GM19467 (cell line): Measurements from ENCODE around the gene CDK5RAP2.
A peak's percentile ranks its signal among the peaks of the same experiment; 100 is the strongest.

Experiments
- ATAC-seq: cut with Tn5 transposase; IDR thresholded peaks from one replicate; pipeline ENCODE4 v1.9.1; 2021; ENCODE audit warnings: mild to moderate bottlenecking, moderate library complexity; ENCODE audit not compliant: unreplicated experiment

Gene CDK5RAP2

GRCh38 chr9:120593250-120593954, 13.4 kb upstream of the CDK5RAP2 start:
- ATAC-seq: no peak

- ATAC-seq: no peak
Measured at GRCh38 chr9:120592210-120592609, 12.2 kb upstream of the CDK5RAP2 start.

DNA sequence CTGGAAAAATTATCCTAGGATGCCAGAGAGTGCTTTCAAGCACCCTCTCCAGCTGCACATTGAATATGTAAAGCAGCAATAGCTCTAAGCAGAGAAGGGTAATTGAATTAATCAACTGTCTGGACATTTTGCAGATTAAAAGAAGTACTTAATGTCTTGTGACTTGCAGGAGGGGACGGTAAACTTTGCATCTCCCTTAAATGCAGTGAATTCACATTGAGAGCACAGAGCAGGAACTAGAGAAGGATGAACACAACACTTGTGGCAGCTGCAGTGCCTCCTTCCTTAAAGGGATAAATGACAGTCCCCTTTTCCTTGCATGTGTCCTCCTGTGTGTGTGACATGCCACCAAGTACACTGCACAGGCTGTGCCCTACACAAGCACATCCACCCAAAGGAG, 7.4 kb upstream of the CDK5RAP2 start:
- no peak for ATAC-seq

DNA sequence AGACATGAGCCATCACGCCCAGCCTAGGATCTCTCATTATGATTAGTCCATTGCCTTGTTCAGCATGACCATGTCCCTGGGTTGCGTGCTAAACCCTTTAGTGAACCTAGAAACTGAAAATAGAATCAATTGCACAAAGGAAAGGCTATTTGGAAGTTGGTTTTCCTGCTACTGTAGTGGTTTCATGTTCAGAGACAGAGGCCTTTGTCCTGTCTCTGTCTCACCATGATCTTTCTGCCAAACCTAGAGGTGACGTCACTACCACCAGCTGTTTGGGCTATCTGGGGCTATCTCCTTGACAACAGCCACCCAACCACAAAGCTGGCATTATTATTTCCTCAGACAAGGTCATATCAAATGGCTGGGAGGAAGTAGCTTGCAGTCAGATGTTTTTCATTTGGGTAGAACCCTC, 4.0 kb upstream of the CDK5RAP2 start:
- ATAC-seq: peak; percentile 50

GRCh38 chr9:120579139-120580050, 572 bp downstream of the CDK5RAP2 start:
- ATAC-seq: peak; percentile 27

DNA sequence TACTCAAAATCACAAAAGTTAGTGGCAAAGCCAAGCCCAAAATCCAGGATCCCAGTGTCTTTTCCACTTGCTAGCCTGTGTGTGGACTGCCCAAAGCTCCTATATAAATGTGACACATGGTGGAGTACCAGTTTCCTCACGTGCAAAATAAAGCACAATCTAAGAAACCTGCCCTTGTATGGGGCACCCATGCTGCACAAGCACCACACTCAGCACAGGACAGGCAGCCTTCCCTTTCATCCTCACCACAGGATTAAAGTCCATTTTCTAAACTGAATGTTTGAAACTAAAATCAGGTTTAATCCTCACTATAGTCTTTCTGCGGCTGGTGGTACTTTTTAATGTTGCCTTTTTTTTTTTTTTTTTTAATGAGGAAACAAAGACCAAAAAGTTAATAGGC, 5.5 kb downstream of the CDK5RAP2 start:
- ATAC-seq: no peak

GRCh38 chr9:120572472-120572871, 7.5 kb downstream of the CDK5RAP2 start:
- ATAC-seq: no peak

DNA sequence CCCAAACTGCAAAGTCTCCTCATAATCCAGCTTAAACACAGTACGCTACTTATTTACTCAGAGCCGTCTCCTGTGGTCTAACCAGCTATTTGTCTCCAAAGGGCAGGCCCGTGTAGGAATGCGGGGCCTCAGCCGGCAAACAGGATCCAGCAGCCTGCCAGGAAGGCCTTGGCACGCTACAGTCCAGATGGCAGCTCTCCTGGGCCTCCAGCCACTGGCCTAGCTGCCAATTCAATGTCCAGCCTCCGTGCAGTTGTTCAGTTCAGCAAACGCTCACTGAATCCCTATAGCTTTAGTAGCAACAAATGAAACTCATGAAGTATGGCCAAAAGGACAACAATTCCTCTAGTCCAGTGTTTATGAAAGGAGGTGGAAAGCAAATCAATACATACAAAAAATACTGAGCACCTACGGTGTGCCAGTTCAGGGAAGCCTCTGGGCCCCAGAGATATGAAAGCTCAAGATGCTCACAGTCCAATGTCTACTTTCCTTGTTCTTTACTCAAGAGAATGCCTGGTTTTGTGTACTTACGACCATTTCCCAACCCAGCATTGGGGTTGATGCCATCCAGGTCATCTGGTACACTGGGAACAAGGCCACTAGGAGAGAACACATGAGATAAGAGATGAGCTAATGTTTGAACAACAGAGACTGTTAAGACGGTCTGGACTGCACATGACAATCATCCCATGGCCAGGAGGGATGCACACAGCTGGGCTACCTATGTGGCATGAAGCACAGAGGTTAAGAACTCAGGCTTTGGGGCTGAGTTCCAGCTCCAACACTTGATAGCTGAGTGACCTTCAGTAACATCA, 8.3 kb downstream of the CDK5RAP2 start:
- no peak for ATAC-seq

GRCh38 chr9:120570296-120570695, 9.7 kb downstream of the CDK5RAP2 start:
- ATAC-seq: no peak

GRCh38 chr9:120569556-120569955, 10.4 kb downstream of the CDK5RAP2 start:
- ATAC-seq: no peak

- no peak for ATAC-seq
Measured at GRCh38 chr9:120568816-120569215, 11.2 kb downstream of the CDK5RAP2 start.

DNA sequence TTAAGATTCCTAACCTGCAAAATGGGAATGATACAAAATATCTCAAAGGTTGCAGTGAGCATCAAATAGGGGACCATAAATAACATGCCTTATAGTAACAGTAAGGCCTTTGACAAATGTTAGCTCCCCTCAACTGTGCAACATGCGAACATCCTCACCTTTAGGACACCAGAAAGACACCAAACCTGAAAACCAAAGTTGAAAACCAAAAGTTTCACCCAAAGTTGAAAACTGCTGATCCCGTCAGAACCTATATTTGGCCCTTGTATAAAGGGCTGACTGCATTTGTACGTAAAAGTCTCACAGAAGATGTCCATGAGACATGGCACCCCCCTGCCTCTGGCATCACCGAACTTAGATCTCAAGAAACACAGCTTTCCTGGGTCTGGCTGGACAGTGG, 12.1 kb downstream of the CDK5RAP2 start:
- ATAC-seq: no peak

DNA sequence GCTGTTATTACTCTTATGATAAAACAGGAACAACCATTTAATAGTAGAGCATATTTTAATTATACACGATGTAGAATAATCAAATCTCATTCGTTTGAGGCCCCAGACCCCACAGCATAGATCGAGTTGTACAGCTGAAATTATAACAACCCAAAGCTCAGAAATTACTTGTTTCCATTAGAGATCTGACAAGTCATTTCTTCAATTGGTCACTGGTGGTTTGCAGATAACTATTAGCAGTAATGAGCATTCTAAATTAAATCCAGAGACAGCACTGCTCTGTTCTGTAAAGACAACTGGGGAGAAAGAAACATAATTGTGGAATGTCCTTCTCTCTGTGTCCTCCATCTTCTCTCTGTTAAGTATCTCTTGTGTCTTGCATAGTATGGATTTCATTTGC, 12.9 kb downstream of the CDK5RAP2 start:
- no peak for ATAC-seq

GRCh38 chr9:120564589-120564988, 15.4 kb downstream of the CDK5RAP2 start:
- ATAC-seq: no peak

DNA sequence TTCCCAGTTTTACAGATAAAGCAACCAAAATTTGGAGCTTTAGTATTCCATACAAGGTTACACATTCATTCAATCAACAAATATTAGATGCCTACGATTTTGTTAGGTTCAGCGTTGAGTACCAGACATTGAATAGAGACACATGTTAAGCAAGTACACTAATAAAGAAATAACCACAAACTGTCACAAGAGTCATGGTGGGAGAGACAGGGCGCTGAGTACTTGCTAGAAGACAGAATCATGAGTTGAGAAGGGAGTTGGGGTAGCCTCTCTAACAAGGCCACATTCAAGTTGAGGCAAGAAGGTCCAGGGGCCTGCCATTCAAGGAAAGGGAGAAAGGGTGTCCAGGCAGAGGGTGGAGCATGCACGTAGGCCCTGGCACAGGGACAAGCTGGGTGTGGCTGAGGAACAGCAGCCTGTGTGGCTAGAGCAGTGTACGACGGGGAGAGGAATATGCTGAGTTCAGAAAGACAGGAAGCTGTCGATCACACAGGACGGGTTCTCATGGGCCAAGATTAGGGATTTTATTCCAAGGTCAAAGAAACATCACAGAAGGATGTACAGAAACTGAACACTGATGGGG, 17.0 kb downstream of the CDK5RAP2 start:
- no peak for ATAC-seq

- no peak for ATAC-seq
Measured at GRCh38 chr9:120561709-120562108, 18.3 kb downstream of the CDK5RAP2 start.

GRCh38 chr9:120559546-120559945, 20.4 kb downstream of the CDK5RAP2 start:
- no peak for ATAC-seq

GRCh38 chr9:120558454-120558853, 21.5 kb downstream of the CDK5RAP2 start:
- ATAC-seq: no peak

- no peak for ATAC-seq
Measured at GRCh38 chr9:120557205-120557604, 22.8 kb downstream of the CDK5RAP2 start.

- ATAC-seq: no peak
Measured at GRCh38 chr9:120556775-120557174, 23.2 kb downstream of the CDK5RAP2 start.

DNA sequence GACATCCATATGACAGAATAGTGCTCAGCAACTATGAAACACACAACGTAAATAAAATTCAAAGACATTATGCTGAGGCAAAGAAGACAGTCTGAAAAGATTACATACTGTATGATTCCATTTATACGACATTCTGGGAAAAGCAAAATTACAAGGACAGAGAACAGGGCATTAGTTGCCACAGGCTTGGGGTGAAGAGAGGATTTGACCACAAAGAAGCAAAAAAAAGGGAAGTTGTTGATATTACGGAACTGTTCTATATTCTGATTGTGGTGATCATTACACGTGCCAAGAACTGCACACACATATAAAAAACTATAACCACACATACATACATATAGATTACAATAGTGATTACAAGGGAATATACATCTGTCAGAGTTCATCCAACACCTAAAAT, 24.1 kb downstream of the CDK5RAP2 start:
- ATAC-seq: no peak
